DMS153 treated with DMSO at 0.1 percent for 48 hours (cell line): ENCODE data around the gene IL21.

ENCODE experiments used
- DNase-seq: peaks from one replicate; lab custom pipeline; 2025; ENCODE audit not compliant: unreplicated experiment; lab: John Stamatoyannopoulos, UW

The IL21 gene

DNA sequence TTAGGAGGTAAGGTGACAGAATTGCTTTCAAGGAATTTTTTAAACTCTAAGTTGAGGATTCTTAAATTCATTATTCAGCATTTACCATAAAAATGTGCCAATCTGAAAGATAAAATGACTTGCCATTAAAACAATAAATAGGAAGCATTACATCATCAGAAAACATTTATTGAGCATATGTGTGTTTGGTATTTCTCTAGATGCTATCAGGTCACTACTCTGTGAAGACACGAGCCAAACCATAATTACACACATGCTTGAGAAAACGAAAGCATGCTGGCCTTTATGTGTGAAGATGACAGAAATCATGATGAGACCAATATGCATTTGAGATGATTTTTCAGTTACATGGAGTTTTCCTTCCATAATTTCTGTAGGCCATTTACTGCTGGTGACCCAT, 12.3 kb upstream of the IL21 start:
- DNase-seq: no peak

DNA sequence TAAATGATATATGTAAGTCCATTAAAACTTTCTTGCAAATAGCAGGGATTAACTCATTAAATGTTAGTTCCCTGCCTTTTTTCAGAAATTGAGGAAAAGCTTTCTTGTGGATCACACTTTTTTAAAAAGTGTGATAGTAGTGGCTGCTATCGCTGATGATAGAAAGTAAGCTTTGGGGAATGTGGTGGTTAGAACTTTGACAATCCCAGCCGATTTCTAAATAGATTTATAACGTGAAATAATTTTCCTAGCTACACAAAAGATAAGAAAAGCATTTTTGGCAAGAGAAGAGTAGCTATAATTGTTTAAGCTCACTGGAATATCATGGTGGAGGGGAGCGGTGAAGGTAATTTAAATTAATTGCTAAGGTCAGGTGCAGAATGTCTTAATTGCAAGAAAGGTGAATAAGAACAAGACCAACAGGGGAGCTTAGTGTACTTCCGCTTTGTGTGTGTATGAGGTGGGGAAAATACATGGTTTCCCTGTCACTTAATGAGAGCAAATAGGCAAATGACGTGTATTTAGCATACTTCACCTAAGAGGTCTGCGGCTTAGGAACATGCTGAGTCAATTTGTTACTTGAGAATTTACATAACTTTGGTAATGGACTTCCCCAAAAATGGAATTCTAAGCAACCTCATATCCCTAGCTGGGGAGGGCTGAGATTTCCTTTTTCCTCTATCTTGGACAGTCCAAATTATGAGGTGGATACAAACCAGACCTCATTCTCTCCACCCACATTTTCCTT, 11.7 kb upstream of the IL21 start:
- no peak for DNase-seq

DNA sequence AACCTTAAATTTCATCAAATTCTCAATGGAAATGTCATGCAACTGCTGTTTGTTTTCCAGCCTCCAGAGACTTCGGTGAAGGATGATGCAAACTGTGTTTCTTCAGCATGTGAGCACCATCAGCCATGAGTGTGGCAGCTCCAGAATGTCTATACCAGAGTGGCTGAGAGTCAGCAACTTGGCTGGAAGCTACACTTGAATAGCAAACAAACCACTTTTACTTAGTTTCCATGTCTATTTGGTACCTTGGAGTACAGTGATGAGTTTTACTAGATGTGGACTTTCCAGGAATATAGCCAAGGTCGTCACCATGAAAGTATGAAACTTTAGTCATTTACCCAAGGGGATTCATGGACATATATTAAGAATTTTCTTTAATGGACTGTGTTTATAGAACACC, 4.3 kb upstream of the IL21 start:
- DNase-seq: no peak

DNA sequence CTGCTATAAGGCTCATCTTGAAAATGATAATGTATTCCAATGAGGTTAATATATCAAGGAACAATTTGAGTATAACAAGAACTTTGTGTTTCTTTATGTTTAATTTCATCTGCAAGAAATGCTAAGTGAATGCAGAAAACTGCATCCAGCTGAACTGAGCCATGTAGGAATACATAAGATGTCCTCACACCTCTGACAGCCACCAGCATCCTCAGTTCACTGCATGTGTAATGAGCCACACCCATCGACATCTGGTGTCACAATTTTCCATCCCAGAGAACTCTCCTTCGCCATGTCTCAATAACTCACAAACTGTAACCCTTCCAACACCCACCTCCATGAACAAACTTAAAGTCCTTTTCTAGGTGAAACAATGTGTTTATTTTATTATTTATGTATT, 3.3 kb upstream of the IL21 start:
- DNase-seq: no peak

DNA sequence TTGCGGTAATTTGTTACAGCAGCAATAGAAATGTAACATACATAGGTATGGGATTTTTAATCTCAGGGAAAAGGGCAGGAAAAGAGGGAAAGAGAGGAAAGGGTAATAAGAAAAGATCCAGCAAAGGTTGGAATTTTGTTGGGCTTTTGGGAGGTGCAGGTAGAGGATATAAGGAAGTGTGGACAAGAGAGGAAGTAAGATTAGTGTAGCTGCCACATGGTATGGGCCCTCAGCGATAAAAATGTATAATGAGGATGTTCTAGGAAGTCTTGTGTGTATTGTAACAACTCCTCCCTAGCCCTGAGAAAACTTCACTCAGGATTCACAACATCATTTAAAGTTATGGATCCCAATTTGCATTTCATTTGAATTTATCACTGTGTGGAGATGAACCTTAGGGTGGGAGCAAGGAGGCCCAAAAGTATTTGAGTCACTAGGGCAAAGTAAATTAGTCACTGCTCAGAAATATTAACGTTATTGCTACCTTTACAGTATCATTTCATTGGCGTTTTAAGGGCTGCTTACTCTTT, 2.8 kb upstream of the IL21 start:
- no peak for DNase-seq

DNA sequence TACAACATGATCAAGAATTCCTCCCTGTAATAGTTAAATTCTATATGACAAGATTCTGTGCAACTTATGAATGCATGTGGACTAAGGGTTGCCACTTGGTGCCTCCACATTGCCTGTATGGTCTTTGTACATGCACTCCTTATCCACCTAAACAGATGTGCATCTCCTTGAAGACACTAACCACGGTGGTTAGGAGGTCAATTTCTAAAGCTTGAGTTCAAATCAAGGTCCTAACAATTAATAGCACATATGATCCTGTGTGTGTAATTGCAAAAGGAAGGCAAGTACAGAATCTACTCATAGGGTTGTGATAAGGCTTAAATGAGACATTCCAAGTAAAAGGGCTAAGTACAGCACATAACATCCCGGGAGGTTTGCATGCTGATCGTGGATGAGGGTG, 1.5 kb upstream of the IL21 start:
- no peak for DNase-seq

DNA sequence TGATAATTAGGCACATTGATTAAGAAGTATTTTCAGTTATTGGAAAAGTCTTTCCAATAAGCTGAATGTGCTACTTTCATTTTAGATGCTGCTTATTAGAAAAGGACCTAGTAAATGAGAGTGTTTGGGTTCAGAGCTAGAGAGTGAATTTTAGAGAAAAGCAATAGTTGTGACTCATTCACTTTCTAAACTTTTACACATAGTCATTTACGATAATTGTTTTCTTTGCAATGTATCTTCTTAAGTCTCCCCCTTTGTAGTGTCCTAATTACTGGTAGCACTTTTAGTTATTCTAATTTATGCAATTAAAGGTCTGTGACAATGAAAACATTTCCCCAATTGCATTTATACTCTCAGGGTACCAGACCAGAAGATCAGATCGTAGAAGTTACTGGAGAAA, 1.3 kb downstream of the IL21 start:
- no peak for DNase-seq

DNA sequence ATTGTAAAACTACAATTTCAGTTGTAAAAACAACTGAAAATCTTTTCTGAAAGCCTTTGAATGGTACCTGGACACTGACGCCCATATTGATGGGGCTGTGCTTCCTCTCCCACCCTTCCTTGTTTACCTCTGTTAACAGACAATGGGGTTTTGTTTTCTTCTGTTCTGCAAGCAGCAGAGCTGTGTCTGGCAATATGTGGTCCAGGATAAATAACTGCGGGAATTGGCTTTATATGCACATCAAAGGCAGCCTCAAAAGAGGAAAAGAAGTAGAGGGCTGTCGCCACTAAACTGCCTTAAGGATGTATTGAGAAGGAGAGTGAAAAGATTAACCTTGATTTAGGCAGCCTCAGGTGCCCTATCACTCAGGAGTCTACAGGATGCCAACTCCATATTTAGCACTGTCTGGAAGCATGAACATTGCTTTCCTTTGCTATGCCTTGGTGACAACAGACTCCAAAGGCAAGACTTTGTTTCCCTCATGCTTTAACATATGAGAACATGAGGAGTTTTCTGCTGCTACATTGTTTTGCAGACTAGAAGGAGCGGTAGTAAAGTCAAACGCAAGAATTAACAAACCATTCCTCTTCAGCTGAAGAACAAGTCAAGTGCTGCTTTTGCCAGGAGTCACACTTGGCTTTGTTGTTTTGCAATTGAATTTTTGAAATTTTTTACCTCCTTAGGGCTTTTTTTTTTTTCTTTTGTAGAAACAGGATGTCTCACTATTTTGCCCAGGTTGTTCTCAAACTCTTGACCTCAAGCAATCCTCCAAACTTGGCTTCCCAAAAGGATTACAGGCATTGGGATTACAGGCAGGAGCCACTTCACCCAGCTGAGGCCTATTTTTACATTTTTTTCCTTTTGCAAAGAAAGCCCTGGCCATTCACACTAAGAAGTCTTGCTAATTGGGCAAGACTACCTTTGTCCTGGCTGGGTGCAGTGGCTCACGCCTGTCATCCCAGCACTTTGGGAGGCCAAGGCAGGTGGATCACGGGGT, 3.0 kb downstream of the IL21 start:
- no peak for DNase-seq

DNA sequence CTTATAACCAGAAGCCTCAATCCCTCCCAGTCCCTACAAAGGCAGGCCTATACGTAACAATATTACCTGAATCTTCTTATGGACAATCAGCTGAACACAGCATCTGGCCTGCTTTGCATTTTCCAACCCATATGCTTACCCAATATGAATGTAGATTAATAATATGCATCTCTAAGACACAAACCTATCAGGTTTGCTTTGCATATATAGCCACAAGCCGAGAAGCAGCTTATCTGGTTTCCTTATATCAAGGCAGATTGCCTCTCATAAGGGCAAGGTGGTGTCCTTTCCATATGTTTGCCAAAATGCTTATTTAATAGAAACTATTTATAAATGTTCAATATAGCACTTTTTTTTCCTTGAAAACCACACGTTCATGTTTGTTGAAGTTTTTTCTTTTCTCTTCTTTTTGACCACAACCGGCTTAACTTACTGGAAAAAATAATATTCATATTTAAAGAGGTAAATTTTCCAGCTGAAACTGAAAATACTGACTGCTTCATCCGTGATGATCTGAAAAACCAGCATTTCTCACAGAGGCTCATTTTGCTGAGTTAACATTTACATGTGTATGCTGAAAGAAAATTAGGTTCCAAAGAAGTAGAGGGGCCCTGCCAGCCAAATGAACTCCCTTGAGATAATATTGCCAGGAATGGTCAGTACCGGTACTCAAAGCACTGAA, 3.8 kb downstream of the IL21 start:
- no peak for DNase-seq

DNA sequence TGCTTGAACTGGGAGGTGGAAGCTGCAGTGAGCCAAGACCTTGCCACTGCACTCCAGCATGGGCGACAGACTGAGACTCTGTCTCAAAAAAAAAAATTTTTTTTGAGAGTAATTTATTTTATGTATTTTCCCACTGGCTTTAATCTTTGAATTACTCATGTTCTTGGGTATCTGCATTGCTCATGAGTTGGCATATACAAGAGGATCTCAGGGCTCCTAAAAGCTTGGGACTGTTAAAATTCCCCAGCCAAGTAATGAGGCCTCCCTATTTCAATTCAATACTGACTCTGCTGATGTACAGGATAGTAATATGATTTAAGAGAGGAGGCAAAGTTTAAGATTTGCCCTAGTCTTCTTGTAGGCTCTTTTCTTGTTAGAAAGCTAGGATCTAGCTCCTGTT, 6.2 kb downstream of the IL21 start:
- DNase-seq: no peak

DNA sequence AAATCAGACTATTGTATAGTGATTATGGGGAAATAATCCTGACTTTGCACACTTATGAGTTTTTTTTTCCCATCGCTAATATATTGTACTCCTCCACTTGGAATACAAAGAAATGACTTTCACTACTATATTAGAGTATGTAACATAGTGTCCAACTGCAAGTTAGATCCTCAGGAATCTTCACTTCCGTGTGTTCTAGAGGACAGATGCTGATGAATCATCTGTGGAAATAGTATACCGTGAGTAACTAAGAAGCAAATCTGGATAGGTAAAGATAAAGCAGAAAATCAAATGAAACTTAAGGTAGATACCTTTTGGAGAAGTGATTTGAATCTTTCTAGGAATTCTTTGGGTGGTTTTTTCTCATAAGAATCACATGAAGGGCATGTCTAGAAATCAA, 8.3 kb downstream of the IL21 start:
- DNase-seq: no peak

DNA sequence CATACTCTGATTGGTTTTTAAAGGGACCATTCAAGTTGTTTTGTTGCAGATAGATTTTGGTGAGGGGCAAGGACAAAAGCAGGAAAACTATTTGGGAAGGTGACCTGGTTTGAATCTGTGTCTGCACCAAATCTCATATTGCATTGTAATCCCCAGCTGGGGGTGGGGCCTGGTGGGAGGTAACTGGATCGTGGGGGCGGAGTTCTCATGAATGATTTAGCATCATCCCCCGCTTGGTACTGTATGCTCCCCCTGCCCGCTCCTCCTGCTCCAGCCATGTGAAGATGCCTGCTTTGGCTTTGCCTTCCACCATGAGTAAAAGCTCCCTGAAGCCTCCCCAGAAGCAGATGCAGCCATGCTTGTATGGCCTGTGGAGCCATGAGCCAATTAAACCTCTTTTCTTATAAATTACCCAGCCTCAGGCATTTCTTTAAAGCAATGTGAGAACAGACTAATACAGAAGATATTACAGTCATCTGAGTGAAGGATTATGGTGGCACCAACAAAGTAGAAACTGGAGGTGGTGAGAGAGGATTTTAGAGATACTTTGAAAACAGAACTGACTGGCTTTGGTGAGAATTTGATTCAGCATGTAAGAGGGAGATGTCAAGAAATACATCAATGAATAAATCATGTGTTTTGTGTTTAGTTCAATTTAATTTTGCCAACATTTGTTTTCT, 14.4 kb downstream of the IL21 start:
- no peak for DNase-seq

DNA sequence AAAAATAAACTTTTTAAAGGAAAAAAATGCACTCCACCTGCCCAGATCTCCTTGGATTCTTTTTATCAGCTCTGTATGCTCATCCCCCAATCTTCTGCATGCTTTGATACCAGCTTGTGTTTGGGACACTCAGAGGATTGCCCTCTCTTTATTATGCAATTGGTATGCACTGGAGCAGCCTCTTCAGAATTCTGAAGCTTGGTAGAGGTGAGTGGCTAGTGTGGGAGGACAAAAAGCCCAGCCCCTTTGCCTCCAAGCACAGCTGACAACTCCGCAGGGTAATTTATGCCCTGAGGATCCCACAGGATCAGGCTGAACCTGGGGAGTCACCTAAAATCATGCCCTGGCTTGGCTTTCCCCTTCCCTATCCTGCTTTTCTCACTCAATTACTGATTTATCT, 16.7 kb downstream of the IL21 start:
- DNase-seq: no peak

DNA sequence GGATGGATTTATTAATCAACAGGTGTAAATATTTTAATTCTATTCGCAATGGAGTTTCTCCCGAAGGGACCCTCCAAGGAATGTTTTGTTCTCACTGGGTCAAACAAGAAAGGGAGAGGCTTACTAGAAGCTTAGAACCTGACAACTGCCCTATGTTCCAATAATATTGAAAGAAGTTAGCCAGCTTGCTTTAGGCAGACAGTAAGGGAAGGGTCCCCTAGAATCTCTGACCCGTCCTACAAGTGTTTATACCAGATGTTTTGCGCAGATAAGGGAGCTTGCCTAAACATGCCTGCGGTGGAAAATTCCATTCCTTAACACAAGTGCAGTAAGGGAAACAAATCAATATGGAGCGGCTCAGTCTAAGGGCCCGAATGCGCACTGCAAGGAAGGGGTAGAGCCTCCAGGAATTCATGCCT, 17.7 kb downstream of the IL21 start:
- DNase-seq: no peak

DNA sequence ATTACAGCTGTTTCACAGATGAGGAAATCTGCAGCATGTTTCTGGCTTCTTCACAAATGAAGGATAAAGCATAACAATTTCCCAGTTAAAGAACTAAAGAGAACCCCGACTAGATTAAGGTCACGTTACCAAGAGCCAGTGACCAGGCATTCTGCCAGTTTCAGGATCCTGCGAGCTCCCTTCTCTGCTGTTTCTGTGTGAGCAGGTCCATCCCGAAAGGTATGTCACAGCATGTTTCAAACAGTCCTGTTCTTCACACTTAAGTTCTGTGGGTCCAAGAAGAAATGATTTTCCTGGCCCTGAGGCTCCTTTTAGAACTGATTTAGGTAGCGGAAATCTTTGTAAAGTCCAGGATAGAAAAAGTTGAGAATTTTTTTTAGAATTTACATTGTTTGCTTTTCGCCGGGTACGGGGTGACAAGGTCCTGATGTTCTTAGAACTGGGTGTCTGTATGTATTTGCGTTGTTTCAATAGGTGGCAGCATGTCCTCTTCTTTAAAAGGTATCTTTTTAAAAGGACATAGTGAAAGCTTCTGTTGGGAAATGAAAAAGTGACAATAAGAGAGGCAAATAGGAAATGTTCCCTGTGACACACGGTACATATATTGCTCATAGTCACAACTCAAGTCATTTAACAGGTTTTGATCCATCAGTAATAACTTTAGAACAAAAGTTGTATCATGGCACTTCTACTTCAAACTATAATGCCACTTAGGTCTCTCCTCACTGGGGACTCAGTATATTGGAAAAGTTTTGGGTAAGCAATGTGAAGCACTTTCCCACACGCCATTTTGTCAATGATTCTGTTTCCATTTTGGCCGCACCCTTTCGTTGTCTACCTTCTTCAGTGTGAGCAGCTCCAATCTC, 18.4 kb downstream of the IL21 start:
- peak; percentile 14 for DNase-seq

DNA sequence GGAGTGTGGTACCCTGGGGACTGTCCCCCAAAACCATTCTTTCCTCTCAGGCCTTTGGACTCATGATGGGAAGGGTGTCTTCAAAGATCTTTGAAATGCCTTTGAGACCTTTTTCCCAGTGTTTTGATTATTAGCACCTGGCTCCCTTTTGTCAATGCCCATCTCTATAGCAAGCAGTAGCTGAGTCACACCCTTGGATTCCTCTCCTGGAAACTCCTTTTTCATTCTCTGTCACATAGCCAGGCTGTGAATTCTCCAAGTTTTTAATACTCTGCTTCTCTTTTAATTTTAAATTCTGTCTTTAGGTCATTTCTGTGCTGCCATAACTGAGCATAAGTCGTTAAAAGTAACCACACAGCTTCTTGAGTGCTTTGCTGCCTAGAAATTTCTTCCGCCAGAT, 29.7 kb downstream of the IL21 start:
- no peak for DNase-seq

DNA sequence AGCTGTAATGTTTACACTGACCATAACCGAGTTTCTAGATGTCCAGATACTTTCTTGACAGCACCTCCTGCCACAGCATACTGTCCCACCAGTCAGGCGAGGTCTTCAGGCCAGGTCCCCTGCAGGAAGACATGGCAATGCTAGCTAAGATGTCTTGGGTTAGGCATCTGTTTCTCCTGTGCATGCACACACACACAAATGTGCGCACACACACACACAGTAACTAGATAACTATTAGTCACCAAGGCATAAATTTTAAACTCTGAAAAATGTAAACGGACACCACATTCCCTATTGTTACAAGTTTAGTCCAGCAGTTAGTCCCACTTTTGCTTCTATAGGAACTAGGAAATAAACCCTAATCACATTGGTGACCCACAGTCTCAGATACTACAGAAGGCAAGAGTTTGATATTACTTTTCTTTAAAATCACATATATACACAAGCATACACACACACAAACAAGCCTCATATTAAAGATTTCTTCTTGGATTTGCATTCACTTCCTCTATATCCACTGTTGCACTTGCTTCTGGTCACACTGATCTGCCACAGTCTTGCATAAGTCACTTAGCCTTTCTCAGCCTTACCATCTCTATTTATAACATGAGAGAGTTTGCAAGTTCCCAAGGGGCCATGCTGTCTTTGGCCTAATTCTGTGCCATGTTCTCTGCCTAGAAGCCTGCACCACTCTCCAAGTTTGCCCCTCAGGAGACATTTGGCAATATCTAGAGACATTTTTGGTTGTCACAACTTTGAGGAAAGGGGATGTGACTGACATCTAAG, 32.2 kb downstream of the IL21 start:
- DNase-seq: no peak

DNA sequence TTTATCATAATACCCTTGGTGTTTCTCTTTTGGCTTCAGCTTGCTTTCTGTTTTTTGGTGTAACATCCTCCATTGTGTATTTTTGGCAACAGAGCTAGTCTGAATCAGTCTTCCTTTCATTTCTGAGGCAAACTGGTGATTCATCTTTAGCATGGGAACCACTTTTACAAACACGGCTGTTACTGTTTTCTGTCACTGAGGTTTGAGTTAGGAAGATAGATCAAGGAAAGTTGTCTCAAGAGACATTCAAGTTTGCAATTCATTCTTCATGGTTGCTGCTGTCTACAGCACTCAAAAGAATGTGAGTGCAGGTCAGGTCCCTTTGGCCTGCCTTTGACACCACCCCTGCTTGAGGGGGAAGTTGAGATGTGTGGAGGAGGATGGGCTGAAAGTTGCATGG, 36.3 kb downstream of the IL21 start:
- DNase-seq: no peak

DNA sequence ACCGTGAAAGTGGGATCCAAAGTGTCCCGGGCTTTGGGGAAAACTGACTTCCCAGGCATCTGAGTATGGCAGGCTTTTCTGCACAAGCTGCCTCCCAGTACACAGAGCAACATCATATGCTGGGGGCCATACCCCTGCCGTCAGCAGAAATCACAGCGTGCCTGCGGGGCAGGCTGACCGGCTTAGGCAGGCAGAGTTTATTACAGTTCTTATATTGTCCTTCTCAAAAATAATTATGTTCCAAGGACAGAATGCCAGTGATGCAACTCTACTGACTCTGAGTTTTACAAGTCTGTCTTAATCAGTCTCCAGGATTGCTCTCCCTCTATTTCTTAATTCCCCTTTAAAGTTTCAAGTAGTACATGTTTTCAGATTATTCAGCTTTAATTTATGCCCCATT, 37.0 kb downstream of the IL21 start:
- no peak for DNase-seq
